HG03025 (cell line): ENCODE results near the gene OSBP2.
"Not testable (repeated sequence)": the region's sequence is repeated elsewhere in the genome, so short reads cannot be mapped to it uniquely, and the experiment has no call there.

Experiments
- ATAC-seq: cut with Tn5 transposase; IDR thresholded peaks from one replicate; pipeline ENCODE4 v1.9.1; 2021; ENCODE audit warnings: mild to moderate bottlenecking, moderate library complexity; ENCODE audit not compliant: unreplicated experiment, low FRiP score

OSBP2 gene

DNA sequence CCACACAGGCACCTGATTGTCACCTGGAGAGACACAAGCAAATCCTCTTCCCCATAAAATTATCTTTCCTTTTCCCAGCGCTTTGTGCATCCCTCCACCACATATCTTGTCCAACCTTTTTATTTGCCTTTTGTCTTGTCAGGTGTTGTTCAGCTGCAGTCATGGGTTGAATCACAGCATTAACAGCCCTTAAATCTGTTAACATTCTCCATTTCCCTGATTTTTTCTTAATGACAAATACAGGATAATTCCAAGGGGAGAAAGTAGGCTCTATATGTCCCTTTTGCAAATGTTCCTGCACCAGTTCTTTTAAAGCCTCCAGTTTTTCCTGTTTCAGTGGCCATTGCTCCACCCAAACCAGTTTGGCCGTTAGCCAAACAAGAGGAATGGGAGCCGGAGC, 18.1 kb upstream of the OSBP2 start:
- ATAC-seq = not testable (repeated sequence)

- not testable (repeated sequence) for ATAC-seq
Observed at GRCh38 chr22:30679895-30680690, 14.6 kb upstream of the OSBP2 start.

DNA sequence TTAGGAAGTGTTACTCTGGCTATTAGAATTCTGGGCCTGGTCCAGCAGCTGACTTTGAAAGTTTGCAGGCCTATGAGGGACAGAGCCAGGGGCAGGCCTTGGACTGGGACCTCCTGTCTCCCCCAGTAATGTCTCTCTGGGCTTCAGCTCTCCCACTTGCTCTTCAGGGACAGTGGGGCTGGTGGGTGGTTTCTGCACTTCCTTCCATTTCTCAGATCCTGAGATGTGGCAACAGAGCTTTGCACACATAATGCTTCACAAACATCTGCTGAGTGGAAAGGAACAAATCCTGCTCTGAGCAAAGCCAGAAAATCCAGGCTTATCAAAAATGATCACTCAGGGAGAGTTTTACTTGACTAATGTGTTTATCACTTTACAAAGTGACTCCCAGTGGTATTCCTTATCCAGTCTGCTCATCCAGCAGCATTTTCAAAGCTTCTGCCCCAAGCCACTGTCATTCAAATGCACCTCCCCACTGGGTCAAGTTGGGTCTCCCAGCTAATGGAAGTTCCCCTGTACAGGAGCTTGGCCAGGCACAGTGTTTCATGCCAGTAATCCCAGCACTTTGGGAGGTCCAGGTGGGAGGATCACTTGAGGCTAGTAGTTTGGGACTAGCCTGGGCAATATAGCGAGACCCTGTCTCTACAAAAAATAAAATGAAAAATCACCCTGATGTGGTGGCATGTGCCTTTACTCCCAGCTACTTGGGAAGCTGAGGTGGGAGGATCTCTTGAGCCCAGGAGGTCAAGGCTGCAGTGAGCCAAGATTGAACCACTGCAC, 13.5 kb upstream of the OSBP2 start:
- no peak for ATAC-seq

- no peak for ATAC-seq
Observed at GRCh38 chr22:30681831-30682230, 12.8 kb upstream of the OSBP2 start.

GRCh38 chr22:30685178-30685577, 9.5 kb upstream of the OSBP2 start:
- no peak for ATAC-seq

DNA sequence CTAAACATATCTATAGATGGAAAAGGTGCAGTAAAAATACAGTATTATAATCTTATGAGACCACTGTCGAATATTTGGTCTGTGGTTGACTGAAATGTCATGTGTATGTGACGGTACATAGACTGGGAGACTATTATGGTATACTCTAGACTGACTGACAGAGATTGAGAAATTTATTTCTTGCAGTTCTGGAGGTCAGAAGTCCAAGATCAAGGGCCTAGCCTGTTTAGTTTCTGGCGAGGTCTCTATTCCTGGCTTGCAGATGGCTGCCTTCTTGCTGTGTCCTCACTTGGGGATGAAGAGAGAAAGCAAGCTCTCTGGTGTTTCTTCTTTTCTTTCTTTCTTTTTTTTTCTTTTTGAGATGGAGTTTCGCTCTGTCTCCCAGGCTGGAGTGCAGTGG, 7.3 kb upstream of the OSBP2 start:
- ATAC-seq = no peak

DNA sequence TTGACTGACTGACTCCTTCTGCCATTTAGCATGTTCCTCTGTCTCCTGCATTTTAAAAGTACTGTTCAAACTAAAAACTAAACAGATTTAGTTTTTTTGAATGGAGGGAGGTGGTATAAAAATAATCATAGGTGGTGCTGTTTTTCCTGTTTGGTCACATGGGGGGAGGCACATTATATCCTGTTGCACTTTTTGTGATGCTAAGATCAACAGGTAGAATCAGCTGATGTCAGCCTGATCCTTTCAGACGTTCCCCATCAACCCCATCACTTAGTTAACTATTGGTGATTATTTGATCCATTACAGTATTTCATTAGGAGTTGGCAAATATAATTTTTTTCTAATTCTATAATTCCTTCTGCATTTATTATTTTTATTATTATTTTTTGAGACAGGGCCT, 5.1 kb upstream of the OSBP2 start:
- ATAC-seq = no peak

GRCh38 chr22:30691204-30691603, 3.5 kb upstream of the OSBP2 start:
- no peak for ATAC-seq

GRCh38 chr22:30694171-30694639, 469 bp upstream of the OSBP2 start:
- ATAC-seq = no peak

- no peak for ATAC-seq
Observed at GRCh38 chr22:30695351-30695851, 727 bp downstream of the OSBP2 start.

DNA sequence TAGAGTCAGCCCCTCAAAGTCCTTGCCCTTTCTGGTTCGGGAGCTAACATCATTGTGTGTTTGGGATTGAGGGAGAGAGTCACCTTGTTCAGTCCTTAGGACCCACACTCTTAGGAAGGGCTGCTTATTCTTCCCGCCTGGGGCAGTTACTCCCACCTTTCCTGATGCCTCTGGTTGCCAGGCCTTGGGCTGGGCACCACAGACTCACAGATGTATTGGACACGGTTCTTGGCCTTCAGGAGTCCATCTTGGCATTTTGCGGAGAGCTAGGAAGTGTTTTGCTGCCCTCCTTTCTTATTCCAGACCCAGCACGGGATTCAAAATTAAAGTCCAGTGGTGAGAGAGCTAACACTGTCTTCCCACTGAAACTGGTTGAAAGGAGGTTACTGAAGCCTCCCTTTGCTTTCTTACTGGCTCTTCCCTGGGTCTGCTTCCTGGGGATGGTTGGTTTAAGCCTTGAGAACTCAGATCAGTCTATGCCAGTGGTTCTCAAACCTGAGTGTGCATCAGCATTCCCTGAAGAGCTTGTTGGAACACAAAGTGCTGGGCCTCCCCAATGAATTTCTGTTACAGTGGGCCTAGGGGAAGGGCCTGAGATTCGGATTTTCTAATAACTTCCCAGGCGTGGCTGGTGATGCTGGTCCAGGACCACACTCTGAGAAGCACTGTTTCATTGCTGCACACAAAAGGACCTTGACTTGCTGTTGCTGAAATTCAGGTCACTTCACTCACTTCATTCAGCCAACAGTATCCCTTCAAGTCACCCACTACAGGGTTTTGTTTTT, 1.4 kb downstream of the OSBP2 start:
- no peak for ATAC-seq

DNA sequence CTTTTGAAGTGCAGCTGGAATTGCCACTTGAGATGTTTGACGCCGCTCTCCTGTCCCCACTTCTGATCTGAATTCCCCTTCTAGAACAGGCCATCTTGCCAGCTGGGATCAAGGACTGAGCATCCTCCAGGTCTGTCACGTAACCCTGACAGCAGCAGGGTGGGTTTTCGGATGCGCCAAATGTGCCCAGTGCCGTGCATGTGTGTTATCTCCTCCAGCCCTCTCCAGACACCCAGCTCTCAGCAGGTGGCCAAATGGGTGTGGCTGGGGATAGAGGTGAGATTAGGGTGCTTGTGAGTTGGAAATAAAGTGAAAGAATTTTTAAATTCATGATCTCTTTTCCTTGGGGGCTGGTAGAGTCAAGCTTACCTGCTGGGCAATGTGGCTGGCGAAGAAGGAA, 3.3 kb downstream of the OSBP2 start:
- ATAC-seq = no peak

- ATAC-seq = no peak
Observed at GRCh38 chr22:30701872-30702271, 7.2 kb downstream of the OSBP2 start.

- no peak for ATAC-seq
Observed at GRCh38 chr22:30702856-30703255, 8.2 kb downstream of the OSBP2 start.

- ATAC-seq = no peak
Observed at GRCh38 chr22:30704978-30705377, 10.3 kb downstream of the OSBP2 start.

DNA sequence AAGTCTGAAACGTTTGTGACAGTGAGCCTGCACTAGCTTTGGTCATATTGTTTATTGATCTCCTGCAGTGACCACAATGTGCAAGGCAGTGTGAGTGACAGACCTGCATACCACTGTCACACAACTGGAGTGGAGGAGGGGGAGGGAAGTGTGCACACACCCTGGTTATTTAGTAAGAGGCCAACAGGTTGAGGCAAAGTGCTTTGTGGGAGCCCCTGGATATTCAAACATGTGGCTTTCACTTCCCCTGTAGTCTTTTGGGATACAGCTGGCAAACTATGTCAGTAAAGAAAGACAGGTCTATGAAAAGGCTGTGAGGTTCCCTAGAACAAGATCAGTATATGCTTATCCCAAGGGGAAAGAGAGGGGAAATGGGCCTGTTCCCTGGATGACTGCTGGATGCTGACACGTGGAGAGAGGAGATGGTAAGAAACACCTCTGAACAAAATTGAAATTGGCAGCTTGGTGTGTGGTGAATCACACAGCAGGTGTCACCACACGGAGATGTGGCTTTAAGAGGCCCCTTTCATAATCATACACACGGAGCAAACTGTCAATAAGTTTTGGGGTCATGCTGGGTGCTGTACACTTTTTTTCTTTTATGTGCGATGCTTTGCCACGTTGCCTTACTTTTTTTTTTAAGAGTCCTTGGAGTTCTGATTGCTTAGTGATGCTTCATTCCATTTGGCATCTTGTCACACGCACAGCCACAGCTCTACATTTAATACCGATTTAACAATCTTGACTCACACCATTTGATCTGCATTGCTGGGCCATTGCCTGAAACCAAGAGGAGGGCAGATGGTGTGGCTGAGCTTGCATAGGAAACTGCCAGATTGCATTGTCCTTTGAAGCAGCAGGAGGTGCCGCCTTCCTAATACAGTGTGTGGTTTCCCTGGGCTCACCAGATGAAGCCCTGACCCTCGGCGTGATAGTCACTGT, 11.3 kb downstream of the OSBP2 start:
- no peak for ATAC-seq

- not testable (repeated sequence) for ATAC-seq
Observed at GRCh38 chr22:30709980-30710379, 15.3 kb downstream of the OSBP2 start.

DNA sequence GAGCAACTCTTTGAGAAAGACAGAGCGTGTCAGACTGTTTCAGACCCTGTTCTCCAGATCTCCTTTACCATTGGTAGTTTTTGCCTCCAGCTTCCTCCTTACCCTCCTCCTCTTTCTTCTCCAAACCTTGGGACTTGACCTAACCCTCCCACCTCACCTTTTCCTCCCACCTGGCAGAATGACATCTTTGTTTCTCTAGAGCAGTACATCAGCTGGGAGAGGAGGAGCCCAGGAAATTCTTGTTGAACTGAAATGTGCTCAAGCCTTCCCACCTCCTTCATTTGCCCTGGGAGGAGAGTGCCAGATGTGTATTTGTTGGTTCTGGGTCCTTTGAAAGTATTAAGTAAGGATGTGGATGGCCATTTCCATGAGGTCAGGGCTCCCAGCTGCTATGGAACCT, 17.4 kb downstream of the OSBP2 start:
- ATAC-seq = no peak

DNA sequence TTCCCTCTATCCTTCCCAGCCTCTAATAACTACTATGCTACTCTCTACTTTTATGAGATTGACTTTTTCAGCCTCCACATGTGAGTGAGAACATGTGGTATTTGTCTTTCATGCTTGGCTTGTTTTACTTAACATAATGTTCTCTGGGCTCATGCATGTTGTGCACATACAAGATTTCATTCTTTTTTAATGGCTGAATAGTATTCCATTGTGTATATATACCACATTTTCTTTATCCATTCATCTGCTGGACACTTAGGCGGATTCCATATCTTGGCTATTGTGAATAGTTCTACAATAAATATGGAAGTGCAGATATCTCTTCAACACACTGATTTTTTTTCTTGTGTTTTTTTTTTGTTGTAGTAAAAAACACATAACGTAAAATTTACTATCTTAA, 19.4 kb downstream of the OSBP2 start:
- no peak for ATAC-seq
